Fibroblast of skin of right quadriceps (primary cell): ENCODE measurements around the gene PAPSS2.

ENCODE experiments used
- DNase-seq: peaks from one replicate; pipeline ENCODE4 v3.0.0-alpha.2; 2013

PAPSS2 gene

DNA sequence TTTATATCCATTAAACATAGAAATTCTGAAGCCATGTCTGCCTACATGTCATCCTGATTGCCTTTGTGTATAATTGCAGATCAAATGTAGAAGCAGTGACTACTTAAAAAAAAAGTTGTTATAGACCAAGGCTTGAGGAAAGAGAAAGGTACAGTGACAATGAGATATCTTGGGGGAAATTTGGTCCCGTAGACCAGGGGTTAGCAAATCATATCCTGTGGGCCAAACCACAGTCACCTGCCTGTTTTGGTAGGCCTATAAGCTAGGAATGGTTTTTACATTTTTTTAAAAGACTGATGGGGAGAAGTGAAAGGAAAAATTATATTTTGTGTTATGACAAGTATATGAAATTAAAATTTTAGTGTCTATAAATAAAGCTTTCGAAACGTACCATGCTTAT is 12.9 kb downstream of the PAPSS2 start:
- DNase-seq = no peak

DNA sequence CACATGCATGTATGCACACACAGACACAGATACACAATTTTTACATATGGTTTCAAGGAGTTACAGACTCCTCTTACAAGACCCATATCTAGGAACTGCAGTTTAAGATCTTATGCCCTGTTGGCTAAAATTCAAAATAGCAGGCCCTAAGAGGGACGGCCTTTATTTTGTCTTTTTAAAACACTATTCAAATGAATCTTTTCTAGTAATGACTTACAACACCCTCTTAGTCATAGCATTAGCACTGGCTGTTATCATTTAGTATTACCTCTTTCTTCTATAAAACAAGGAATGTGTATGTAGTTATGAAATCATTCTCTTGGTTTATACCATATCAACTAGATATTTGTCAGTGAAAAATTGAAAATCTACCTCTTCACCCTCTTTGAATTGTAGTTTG is 15.3 kb downstream of the PAPSS2 start:
- DNase-seq = peak; percentile 58

DNA sequence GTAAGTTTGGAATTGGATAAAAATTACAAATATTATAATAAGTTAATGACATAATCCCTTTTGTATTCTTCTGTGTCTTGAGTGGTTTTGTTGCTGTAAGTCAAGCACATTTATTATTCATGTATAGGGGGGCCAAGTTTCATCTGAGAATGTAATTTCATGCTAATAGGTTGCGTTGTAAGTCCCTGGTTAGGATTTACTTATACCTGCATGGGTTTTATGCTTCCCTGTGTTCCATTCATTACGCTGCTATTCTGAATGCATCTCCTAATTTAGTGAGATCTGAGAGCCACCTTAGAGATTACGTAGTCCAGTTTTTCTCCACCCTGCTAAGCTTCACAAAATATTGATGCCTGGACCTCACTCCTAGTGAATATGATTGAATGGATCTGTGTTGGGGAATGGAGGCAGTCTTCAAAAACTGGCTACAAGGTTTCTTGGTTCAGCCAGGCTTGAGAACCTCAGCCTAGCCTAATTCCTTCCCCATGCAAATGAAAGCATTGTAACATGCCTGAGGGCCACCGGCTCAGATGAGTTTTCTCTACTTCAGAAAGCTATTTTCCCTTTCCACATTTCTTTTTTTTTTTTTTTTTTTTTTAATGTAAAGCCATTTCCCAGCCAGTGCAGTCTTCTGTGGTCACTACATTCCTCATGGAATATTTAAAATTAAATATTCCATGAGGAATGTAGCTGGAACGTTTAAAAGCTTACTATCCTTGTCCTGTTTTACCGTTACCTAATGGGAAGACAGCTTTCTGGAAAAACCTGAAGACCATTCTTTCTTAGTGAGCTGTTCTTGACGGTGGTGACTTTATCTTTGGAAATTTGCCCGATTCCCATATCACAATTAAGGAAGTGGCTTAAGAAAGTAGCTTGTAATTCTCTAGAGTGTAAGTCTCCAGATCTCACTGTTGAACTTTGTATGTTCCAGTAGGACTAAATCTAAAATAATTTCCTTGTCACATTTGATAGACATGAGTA is 16.0 kb downstream of the PAPSS2 start:
- DNase-seq = peak; percentile 92

DNA sequence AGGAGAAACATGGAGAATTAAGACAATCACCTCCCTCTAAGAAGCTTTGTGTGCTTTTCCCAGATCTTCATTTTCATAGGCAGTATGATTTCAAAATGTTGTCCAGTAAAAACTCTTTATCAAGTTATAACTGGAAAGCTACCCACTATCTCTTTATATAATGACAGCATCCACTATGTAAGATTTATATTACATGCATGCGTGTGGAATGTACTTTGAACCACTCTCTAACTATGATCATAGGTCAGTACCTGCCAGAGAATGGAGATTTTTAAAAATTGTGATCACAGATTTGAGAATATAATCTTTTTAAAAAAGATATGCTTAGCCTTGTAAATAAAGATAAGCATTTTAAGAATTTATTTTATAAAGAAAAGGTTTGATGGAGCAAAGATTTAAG is 17.9 kb downstream of the PAPSS2 start:
- DNase-seq = no peak

DNA sequence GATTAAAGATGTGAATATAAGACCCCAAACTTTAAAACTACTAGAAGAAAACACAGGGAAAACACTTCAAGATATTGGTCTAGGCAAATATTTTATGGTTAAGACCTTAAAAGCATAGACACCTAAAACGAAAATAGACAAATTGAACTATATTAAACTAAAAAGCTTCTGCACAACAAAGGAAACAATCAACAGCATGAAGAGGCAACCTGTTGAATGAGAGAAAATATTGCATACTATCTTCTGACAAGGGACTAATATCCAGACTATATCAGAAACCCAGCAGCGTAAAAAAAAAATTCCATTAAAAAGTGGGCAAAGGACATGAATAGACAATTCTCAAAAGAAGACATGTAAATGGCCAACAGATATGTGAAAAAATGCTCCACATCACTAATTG is 18.6 kb downstream of the PAPSS2 start:
- no peak for DNase-seq

DNA sequence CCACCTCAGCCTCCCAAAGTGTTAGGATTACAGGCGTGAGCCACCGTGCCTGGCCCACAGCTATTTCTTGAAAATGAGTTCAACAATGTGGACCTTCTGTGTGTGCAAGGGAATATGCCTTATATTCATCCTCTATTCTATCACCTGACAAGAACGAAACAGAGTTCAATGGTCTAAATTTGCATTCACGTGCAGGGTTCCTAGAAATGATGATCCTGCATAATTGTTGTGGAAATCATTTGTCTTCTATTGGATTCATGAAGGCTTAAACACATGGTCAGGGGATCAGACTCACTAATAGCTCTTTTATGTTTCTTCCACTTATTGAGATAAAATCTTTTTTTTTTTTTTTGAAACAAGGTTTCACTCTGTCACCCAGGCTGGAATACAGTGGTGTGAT is 23.7 kb downstream of the PAPSS2 start:
- no peak for DNase-seq

DNA sequence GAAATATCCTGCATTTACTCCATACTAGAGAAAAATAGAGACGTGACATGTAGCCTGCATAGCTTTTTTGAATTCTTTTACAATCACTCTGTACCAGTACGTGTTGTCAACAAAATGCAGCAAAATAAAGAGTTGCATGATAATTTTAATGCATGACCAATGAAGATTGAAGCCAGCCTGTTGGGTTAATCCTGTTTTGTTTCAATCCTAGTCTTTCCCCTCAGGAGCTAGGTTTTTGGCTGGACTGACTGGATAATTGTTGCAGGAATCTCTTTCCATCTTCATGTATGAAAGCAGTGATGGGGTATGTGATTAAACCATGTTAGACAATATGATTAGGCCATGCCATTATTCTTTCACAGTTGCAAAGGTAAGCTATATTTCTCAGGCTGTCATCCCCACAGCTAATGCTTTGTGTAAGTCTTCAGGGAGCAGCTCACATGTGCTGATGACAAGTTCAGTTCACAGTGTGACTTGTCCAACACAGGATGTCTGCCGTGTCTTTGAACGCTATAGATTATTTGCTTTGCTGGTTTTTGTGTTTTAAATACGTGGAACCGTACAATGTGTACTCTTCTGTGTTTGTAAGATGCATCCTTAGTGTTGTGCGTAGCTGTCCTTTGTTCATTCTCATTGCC is 24.4 kb downstream of the PAPSS2 start:
- no peak for DNase-seq

DNA sequence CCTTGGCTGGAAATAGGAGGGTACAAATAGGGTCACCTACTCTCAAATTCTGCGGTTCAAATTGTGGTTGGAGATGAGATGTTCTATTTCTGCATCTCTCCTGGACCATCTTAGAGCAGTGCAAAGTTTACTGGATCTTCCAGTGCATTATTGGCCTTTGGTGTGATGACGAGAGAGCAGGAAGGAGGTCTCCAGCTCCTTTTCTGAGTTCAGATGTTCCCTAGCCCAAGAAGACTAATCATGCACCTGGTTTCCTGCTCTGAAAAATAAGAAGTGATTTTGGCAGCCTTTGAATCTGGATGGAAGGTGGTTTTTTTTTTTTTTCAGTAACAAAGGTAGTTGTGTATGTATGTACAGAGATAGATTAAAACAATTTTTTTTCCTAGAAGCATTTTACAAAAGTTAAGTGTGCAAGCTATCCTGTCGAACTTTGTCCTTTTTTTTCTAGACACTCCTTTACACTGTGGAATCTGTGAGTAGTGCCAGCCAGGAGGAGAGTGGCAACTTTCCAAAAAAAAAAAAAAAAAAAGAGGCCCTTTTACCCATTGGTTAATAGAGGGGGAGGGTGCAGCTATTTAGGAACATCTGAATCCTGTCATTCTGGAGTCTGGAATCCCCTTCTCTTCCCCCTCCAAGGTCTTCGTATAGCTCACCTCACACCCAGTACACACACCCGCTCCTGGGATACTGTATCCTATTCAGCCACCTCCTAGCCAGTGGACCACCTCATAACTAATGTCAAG is 26.3 kb downstream of the PAPSS2 start:
- no peak for DNase-seq

DNA sequence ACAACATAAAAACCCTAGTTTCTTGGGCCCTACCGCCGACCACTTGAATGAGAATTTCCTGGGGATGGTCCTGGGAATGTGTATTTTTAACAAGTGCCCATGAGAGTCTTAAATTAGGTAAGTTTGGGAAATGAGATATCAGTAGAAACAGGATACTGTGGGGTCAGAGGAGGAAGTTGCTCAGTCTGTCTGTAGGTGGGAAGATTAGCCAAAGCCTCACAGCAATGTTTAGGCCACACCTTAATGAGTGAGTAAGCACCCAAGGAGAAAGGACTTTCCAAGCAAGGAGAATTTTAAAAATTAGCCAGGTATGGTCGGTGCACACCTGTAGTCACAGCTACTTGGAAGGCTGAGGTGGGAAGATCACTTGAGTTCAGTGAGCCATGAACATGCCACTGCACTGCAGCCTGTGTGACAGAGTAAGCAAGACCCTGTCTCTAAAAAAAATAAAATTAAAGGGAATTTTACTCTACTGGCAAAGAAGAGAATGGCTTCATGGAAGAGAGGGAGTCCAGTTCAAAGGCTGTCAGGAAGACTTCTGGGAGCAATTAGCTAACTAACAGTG is 31.9 kb downstream of the PAPSS2 start:
- no peak for DNase-seq

DNA sequence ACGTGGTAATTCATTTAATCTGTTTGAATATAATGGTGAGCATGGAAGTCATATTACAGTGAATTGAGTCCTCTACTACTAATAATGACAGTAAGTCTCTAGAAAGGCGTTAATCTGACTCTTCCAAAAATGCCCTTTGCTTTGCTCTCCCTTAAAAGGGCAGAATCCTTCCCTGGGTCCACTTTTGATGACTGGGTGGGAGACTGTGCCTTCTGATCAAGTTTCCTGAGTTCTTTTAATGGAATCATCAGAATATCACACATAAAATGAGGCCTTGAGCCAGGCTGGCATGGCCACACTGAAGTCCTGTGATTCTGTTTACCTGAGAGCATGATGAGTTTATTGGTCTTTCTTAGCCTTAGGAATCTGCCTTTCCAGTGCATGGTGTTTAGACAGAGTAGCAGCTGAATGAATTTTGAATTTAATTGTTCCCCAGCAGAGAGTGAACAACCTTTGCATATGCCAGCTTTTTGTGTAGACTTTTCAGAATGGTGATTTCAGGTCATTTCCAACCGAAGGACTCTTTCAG is 33.3 kb downstream of the PAPSS2 start:
- no peak for DNase-seq

DNA sequence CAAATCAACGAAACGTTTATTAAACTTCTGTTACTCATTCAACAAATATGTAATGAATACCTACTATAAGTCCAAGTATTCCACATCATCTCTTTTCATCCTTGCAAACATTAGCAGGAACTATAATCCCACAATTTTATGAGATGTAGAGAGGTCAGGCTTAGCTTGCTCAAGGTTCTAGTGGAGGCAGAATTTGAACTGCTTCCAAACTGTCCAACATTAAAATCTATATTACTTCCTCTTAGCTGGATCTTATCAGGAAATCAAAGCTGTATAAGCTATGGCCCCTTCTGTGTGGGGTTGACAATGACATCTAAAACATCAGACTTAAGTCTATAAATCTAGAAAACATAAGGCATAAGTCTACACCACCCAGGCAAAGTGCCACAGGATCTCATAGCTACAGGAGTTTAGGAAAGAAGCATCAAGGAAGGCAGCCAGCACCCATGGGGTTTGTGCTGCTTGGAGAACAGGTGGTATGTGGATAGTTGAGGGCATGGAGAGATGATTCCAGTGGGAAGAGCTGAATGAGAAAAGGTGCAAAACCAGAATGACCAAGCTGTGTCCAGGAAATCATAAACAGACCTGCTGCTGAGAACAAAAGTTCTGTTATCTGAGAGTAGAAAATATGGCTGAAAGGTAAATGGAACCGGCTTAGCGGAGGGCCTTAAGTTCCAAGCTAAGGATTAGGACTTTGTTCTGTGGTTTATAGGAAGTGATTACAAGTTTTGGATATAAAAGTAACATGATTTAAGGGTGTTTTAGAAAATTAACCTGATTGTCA is 34.5 kb downstream of the PAPSS2 start:
- peak; percentile 25 for DNase-seq

DNA sequence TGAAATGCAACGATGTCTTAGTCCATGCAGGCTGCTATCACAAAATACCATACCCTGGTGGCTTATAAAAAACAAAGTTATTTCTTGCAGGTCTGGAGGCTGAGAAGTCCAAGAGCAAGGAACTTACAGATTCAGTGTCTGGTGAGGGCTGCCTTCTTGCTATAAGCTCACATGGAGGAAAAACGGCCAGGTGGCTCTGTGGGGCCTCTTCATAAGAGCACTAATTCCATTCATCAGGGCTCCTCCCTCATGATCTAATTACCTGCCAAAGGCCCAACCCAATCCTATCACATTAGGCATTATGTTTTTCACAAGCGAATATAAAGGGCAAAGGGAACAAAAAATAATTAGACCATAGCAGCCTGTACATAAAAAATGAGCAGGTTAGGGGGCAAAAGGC is 35.4 kb downstream of the PAPSS2 start:
- DNase-seq = no peak

DNA sequence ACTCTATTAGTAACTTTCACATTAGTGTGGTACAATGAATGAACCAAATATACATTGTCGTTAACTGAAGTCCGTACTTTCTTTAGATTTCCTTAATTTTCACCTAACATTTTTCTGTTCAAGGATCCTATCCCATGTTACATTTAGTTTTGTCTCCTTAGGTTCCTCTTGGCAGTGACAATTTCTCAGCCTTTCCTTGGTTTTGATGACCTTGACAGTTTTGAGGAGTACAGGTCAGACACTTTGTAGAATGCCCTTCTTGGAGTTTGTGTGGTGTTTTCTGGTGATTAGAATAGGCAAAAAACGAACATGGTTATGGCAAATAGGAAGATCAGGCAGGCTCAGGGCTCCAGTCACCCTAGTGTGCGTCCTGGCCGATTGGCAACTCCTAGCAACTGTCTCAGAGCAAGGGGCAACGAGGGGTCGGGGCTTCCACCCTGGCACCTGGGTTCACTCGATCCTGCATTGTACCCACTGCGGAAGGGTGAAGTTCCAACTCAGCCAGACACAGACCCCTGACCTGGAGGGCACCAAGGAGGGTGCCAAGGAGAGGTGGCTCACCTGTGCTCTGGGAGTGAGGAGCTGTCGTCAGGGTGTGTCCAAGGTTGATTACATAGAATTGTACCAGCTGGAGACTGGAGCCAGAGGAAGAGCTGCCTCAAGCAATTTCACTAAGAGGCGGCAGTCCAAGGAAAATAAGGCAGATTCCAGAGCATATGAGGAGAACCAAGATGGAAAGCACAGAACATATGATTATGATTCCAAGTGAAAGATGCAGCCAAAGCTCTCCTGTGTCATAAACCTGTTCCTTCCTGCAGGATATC is 37.5 kb downstream of the PAPSS2 start:
- DNase-seq = no peak

DNA sequence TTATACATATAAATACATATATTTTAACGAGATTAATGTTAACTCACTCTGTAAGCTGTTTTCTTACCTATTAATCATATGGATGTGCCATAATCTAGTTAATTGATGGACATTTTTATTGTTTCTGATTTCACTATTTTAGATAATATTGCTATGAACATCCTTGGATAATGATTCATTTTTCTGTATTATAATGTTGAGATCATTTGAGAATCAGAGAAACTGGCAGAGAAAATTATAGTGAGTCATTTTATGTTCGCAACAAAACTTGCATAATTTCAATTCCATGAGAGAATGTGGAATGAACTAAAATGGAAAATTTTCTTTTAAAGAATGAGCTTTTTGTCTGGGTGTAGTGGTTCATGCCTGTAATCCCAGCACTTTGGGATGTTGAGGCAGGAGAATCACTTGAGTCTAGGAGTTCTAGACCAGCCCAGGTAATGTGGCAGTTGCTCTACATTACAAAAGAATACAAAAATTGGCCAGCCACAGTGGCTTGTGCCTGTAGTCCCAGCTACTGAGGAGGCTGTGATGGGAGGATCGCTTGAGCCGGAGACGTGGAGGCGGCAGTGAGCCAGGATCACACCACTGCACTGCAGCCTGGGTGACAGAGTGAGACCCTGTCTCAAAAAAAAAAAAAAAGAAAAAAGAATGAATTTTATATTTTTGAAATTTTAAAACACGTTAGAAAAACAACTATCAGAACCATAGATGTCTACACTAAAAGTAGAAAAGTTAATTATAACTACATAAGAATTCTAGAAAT is 40.5 kb downstream of the PAPSS2 start:
- peak; percentile 79 for DNase-seq

DNA sequence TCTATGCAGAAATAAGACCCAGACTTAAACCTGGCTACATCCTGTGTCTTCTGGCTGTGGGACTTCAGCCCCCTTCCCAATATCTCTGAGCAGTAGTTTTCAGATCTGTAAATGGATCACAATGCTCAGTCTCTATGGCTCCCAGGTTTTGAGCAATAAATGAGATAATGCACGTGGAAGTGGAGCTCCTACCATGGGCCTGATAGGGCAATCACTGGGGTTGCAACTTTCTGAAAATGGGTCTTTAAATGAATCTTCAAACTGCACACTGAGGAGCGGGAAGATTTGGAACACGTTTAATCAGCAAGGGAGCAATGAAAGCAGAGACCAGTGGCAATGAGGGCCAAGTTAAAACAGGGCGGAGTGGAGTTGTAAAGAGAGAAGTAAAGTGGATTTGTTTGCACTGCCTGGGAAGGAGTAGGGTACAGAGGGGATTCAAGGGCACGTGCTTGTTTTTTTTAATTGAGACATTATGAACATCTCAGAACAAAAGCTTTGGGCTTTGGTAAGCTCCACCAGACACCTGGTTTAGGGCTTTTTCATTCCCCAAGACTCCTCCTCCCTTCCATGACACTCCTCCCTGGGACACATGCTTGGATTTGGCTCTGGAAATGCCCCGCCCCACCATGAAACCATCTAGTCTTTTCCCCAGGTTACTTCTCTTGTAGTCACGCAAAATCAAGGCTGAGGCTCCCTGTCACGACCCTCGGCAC is 42.7 kb downstream of the PAPSS2 start:
- DNase-seq = no peak

DNA sequence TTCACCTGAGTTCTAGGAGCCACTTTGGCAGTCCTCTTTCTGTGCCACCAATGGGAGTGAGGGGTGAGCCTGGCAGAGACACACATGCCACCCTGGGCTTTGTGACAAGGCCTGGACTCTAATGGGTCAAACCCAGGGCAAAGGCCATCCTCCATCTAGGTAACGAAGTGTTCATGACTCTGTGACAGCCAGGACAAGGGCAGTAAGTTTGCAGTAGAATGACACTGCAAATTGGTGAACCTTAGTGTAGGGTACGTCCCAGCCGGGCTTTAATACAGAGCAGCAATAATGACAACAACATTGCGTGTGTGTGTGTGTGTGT is 43.3 kb downstream of the PAPSS2 start:
- DNase-seq = no peak

DNA sequence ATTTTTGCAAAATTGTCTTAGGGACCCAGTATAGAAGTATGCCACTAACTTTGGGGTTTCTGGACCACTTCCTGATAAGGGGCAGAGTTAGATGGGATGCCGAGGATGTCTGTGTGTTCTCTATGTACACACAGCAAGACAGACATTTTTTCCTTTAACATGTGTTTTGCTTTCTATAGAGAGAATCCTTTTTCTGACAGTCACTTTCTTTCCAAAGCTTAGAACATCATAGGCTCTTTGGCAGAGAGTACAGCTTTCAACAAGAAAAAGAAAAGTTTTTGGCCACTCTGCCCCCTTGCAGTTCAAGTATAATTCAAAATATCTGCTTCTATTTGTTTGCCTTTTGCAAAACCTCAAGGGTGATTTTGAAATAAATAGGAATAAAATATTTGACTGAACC is 44.1 kb downstream of the PAPSS2 start:
- no peak for DNase-seq

DNA sequence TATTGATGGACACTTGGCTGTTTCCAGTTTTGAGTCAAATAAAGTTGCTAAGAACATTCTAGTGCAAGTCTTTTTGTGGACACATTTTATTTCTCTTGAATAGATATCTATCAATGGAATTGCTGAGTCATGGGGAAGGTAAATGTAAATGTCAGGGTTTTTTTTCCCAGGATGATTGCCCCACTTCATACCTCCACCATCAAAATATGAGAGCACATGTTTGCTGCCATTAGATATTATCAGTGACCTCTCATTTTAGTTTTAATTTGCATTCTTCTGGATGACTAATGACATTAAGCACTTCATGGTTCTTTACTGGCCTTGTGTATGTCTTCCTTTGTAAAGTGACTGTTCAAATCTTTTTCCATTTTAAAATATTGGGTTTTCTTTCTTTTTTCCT is 45.7 kb downstream of the PAPSS2 start:
- DNase-seq = peak; percentile 77

DNA sequence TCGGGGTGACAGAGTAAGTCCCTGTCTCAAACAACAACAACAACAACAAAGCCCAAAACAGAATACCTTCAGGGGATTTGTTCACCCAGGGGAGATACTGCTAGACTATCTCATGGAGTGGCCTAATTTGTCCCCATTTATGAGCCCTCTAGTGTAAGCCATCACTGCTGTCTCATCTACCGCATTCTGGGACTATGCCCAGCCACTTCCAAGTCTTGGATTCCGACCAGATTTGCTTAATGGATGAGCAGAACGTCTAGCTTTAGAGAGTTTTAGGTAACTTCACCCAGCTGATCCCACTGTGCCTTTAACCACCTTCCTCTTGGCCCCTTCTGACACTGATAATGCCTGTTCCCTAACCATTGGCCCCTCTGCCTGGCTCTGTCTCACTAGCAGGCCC is 47.1 kb downstream of the PAPSS2 start:
- no peak for DNase-seq

DNA sequence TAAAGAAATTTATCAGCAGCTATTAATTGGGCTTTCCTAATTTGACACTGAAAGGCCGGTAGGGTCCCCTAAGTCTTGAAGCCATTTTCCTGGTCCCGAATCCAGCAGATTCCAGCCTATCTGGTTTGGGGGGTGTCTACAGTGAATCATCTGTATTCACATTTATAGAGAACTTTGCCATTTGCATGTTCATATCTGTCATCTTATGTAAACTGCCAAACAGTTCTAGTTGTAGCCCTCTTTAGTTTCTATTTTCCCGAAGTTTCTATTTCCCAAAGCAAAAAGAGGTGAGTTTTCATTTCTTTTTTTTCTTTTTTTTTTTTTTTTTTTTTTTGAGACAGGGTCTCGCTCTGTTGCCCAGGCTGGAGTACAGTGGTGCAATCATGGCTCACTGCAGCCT is 47.6 kb downstream of the PAPSS2 start:
- no peak for DNase-seq
